Activated T-cell treated with anti-CD3 and anti-CD28 coated beads, Interleukin-2, amount 50 U/mL, for 72 hours (primary cell): ENCODE measurements around the gene CFAP299. TPM values are rescaled to one million over a fixed set of nuclear protein-coding genes. Genes with fewer than 3 reads are reported as not detected.

ENCODE experiments used
- ATAC-seq, 2 donors: fragments of 150-1000 bp; cut with Tn5 transposase; replicated peaks in 1 of 2; 2 replicates each; pipeline ENCODE4 v1.10.0; 2021; ENCODE audit warnings: moderate library complexity in 2 of 2, mild to moderate bottlenecking in 1 of 2
- DNase-seq, 2 donors: peaks; one replicate each; pipeline ENCODE4 v3.0.0; 2021 to 2022; ENCODE audit warnings: mixed read lengths in 1 of 2
- H3K27ac Mint-ChIP-seq: one replicate; pipeline ENCODE4 v1.8.0; 2022; ENCODE audit warnings: mild to moderate bottlenecking, moderate library complexity, mixed read lengths
- H3K27me3 Mint-ChIP-seq: one replicate; pipeline ENCODE4 v1.8.0; 2022; ENCODE audit warnings: low read depth, mixed read lengths
- H3K36me3 Mint-ChIP-seq, 2 donors: one replicate each; pipeline ENCODE4 v1.8.0; 2022; ENCODE audit warnings: mixed read lengths in 2 of 2, mild to moderate bottlenecking in 1 of 2; ENCODE audit not compliant: insufficient read depth in 2 of 2
- H3K4me1 Mint-ChIP-seq: one replicate; pipeline ENCODE4 v1.8.0; 2022; ENCODE audit warnings: low read depth, mixed read lengths
- H3K4me3 Mint-ChIP-seq, 2 donors: one replicate each; pipeline ENCODE4 v1.8.0; 2022; ENCODE audit warnings: mild to moderate bottlenecking in 2 of 2, mixed read lengths in 2 of 2, moderate library complexity in 2 of 2
- H3K9me3 Mint-ChIP-seq, 2 donors: one replicate each; pipeline ENCODE4 v1.8.0; 2022; ENCODE audit warnings: mixed read lengths in 2 of 2
- total RNA-seq, 2 donors: library from RNA; stranded (reverse); gene quantifications; one replicate each; pipeline ENCODE4 v1.2.3, GENCODE V29; 2022

The CFAP299 gene
- total RNA-seq, 2 donors from 2014 or later = not detected

- Mint-ChIP-seq H3K27ac (no peak overlapping the region), H3K9me3 (peaks cover 0 to 3% of the 10 kb centered on the region in 2 donors), H3K36me3 (no peaks in the 10 kb centered on the region), H3K4me3 (no peak overlapping the region), H3K4me1 (peaks cover 3% of the 10 kb centered on the region), H3K27me3 (no peaks in the 10 kb centered on the region)
- DNase-seq (no peak), ATAC-seq (no peak)
These were observed 250.0 kb downstream of the CFAP299 start for GRCh38 chr4:80585542-80585941.

GRCh38 chr4:80586716-80587115, 251.2 kb downstream of the CFAP299 start:
- no peak for ATAC-seq
- Mint-ChIP-seq H3K9me3 (peaks cover 0 to 3% of the 10 kb centered on the region in 2 donors), H3K27me3 (no peaks in the 10 kb centered on the region), H3K27ac (no peak overlapping the region), H3K36me3 (no peaks in the 10 kb centered on the region), H3K4me3 (no peak overlapping the region), H3K4me1 (no peaks in the 10 kb centered on the region)
- no peak for DNase-seq

- ATAC-seq (no peak), DNase-seq (no peak)
- H3K27ac Mint-ChIP-seq = no peak overlapping the region
- H3K27me3 Mint-ChIP-seq = no peaks in the 10 kb centered on the region
- H3K4me3 Mint-ChIP-seq = no peak overlapping the region
- H3K4me1 Mint-ChIP-seq = no peaks in the 10 kb centered on the region
- peaks cover 0 to 3% of the 10 kb centered on the region in 2 donors for H3K9me3 Mint-ChIP-seq
- no peaks in the 10 kb centered on the region for H3K36me3 Mint-ChIP-seq
These were observed 252.4 kb downstream of the CFAP299 start for GRCh38 chr4:80587871-80588385.

- no peaks in the 10 kb centered on the region for H3K27me3 Mint-ChIP-seq
- ATAC-seq (no peak), DNase-seq (no peak)
- no peaks in the 10 kb centered on the region for H3K36me3 Mint-ChIP-seq
- no peaks in the 10 kb centered on the region for H3K4me1 Mint-ChIP-seq
- H3K27ac Mint-ChIP-seq = no peak overlapping the region
- H3K4me3 Mint-ChIP-seq = no peak overlapping the region
- H3K9me3 Mint-ChIP-seq = peaks cover 0 to 2% of the 10 kb centered on the region in 2 donors
These were observed 257.4 kb downstream of the CFAP299 start for GRCh38 chr4:80592950-80593349.

GRCh38 chr4:80594701-80595100, 259.2 kb downstream of the CFAP299 start:
- ATAC-seq = no peak
- H3K36me3 Mint-ChIP-seq = no peaks in the 10 kb centered on the region
- H3K9me3 Mint-ChIP-seq = peaks cover 0 to 2% of the 10 kb centered on the region in 2 donors
- DNase-seq = no peak
- H3K4me1 Mint-ChIP-seq = no peaks in the 10 kb centered on the region
- H3K27me3 Mint-ChIP-seq = no peaks in the 10 kb centered on the region
- no peak overlapping the region for H3K27ac Mint-ChIP-seq
- H3K4me3 Mint-ChIP-seq = no peak overlapping the region

GRCh38 chr4:80608281-80608980, 272.9 kb downstream of the CFAP299 start:
- Mint-ChIP-seq H3K27ac (no peak overlapping the region), H3K4me3 (no peak overlapping the region), H3K27me3 (no peaks in the 10 kb centered on the region), H3K4me1 (no peaks in the 10 kb centered on the region), H3K9me3 (no peaks in the 10 kb centered on the region), H3K36me3 (peaks cover 0 to 2% of the 10 kb centered on the region in 2 donors)
- DNase-seq = no peak
- ATAC-seq = no peak

GRCh38 chr4:80610199-80610598, 274.7 kb downstream of the CFAP299 start:
- no peaks in the 10 kb centered on the region for H3K4me1 Mint-ChIP-seq
- H3K27me3 Mint-ChIP-seq = no peaks in the 10 kb centered on the region
- H3K9me3 Mint-ChIP-seq = no peaks in the 10 kb centered on the region
- no peak overlapping the region for H3K4me3 Mint-ChIP-seq
- no peak for ATAC-seq
- peaks cover 0 to 2% of the 10 kb centered on the region in 2 donors for H3K36me3 Mint-ChIP-seq
- no peak for DNase-seq
- no peak overlapping the region for H3K27ac Mint-ChIP-seq

GRCh38 chr4:80610845-80611677, 275.5 kb downstream of the CFAP299 start:
- peaks cover 0 to 2% of the 10 kb centered on the region in 2 donors for H3K36me3 Mint-ChIP-seq
- no peaks in the 10 kb centered on the region for H3K27me3 Mint-ChIP-seq
- H3K4me1 Mint-ChIP-seq = no peaks in the 10 kb centered on the region
- DNase-seq (no peak), ATAC-seq (no peak)
- H3K4me3 Mint-ChIP-seq = no peak overlapping the region
- no peak overlapping the region for H3K27ac Mint-ChIP-seq
- no peaks in the 10 kb centered on the region for H3K9me3 Mint-ChIP-seq

GRCh38 chr4:80611678-80611979, 276.1 kb downstream of the CFAP299 start:
- no peak for DNase-seq
- H3K4me1 Mint-ChIP-seq = no peaks in the 10 kb centered on the region
- H3K27ac Mint-ChIP-seq = no peak overlapping the region
- H3K27me3 Mint-ChIP-seq = no peaks in the 10 kb centered on the region
- H3K36me3 Mint-ChIP-seq = peaks cover 0 to 2% of the 10 kb centered on the region in 2 donors
- H3K4me3 Mint-ChIP-seq = no peak overlapping the region
- no peaks in the 10 kb centered on the region for H3K9me3 Mint-ChIP-seq
- ATAC-seq = no peak

- H3K9me3 Mint-ChIP-seq = no peaks in the 10 kb centered on the region
- no peak for ATAC-seq
- H3K27ac Mint-ChIP-seq = no peak overlapping the region
- no peak overlapping the region for H3K4me3 Mint-ChIP-seq
- no peaks in the 10 kb centered on the region for H3K4me1 Mint-ChIP-seq
- no peaks in the 10 kb centered on the region for H3K36me3 Mint-ChIP-seq
- DNase-seq = no peak
- no peaks in the 10 kb centered on the region for H3K27me3 Mint-ChIP-seq
These were observed 277.9 kb downstream of the CFAP299 start for GRCh38 chr4:80613470-80613869.

GRCh38 chr4:80614319-80614718, 278.8 kb downstream of the CFAP299 start:
- H3K9me3 Mint-ChIP-seq = no peaks in the 10 kb centered on the region
- no peak overlapping the region for H3K27ac Mint-ChIP-seq
- no peaks in the 10 kb centered on the region for H3K4me1 Mint-ChIP-seq
- DNase-seq (no peak), ATAC-seq (no peak)
- no peaks in the 10 kb centered on the region for H3K36me3 Mint-ChIP-seq
- no peak overlapping the region for H3K4me3 Mint-ChIP-seq
- H3K27me3 Mint-ChIP-seq = no peaks in the 10 kb centered on the region

GRCh38 chr4:80615099-80615498, 279.6 kb downstream of the CFAP299 start:
- ATAC-seq (no peak), DNase-seq (no peak)
- no peak overlapping the region for H3K27ac Mint-ChIP-seq
- no peaks in the 10 kb centered on the region for H3K4me1 Mint-ChIP-seq
- H3K27me3 Mint-ChIP-seq = no peaks in the 10 kb centered on the region
- H3K9me3 Mint-ChIP-seq = no peaks in the 10 kb centered on the region
- H3K36me3 Mint-ChIP-seq = no peaks in the 10 kb centered on the region
- no peak overlapping the region for H3K4me3 Mint-ChIP-seq

- Mint-ChIP-seq H3K27me3 (no peaks in the 10 kb centered on the region), H3K9me3 (peaks cover 7 to 9% of the 10 kb centered on the region in 2 donors), H3K36me3 (peaks cover 4 to 5% of the 10 kb centered on the region in 2 donors), H3K4me3 (no peak overlapping the region), H3K4me1 (no peaks in the 10 kb centered on the region), H3K27ac (no peak overlapping the region)
- ATAC-seq = no peak
- DNase-seq = no peak
These were observed 283.6 kb downstream of the CFAP299 start for GRCh38 chr4:80619070-80619674.
